ENCODE results near the gene ZNF423. TPM values are rescaled to one million over a fixed set of nuclear protein-coding genes. Genes with fewer than 3 reads are reported as not detected.

The ZNF423 gene
- total RNA-seq, 1 donor from 2014 or later, result 0.69 TPM

DNA sequence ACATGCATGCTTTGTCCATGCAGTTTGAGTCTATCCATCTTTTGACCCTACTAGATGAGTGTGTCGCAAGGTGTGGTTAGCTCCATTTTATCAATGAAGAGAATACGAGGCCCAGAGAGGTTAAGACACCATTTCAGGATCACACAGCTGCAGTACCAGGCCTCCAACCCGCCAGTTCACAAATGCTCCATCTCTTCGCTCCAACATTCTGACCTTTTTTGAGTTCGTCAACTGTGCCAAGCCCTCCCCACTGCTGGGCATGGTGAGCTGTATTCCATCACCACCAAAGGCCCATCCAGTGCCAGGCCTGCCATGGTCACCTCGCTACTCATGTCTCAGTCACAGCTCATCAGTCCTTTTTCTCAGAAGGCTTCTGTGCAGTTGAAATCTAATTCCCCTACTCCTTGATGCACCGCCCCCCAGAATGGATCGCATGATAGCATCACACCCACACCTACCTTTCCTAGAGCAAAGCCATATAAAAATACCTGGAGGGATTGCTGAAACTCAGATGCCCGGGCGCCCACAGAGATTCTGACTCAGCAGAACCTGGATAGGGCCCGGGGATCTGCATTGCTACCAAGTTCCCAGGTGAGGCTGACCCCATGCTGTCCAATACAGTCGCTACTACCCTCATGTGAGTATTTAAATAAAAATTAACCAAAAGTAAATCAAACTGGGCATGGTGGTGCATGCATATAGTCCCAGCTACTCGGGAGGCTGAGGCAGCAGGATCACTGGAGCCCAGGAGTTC lies 38.0 kb downstream of the ZNF423 start:
- TF ChIP-seq, protein P1, sequence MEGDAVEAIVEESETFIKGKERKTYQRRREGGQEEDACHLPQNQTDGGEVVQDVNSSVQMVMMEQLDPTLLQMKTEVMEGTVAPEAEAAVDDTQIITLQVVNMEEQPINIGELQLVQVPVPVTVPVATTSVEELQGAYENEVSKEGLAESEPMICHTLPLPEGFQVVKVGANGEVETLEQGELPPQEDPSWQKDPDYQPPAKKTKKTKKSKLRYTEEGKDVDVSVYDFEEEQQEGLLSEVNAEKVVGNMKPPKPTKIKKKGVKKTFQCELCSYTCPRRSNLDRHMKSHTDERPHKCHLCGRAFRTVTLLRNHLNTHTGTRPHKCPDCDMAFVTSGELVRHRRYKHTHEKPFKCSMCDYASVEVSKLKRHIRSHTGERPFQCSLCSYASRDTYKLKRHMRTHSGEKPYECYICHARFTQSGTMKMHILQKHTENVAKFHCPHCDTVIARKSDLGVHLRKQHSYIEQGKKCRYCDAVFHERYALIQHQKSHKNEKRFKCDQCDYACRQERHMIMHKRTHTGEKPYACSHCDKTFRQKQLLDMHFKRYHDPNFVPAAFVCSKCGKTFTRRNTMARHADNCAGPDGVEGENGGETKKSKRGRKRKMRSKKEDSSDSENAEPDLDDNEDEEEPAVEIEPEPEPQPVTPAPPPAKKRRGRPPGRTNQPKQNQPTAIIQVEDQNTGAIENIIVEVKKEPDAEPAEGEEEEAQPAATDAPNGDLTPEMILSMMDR (conservative IDR thresholded peaks at IDR 0.05; ENCODE audit: low read depth, low read length), result no peak
- no peak for DNase-seq (ENCODE audit: low read depth)
- H3K4me3 ChIP-seq (ENCODE audit: low read depth, low read length), result no peak overlapping the region

DNA sequence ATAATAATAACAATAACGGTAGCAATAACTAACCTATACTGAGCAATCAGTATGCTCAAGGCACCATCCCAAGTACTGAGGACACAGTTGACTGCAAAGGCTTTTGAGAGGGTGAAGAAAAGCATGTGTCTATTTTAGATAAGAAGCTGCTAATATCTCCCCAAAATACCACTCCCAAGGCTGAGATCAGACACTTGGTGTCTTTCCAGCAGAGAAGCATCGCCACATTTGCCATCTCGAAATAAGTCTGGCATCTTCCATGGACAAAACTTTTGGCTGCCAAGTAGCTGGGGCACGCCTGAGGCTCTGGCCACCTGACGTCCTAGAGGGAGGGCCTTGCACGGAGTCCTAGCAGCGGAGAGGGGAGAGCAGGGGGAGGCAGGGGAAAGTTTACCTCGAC lies 39.0 kb downstream of the ZNF423 start:
- no peak for DNase-seq (ENCODE audit: low read depth)
- H3K4me3 ChIP-seq (ENCODE audit: low read depth, low read length), result no peak overlapping the region
- TF ChIP-seq, protein P1 (conservative IDR thresholded peaks at IDR 0.05; ENCODE audit: low read depth, low read length), result no peak

DNA sequence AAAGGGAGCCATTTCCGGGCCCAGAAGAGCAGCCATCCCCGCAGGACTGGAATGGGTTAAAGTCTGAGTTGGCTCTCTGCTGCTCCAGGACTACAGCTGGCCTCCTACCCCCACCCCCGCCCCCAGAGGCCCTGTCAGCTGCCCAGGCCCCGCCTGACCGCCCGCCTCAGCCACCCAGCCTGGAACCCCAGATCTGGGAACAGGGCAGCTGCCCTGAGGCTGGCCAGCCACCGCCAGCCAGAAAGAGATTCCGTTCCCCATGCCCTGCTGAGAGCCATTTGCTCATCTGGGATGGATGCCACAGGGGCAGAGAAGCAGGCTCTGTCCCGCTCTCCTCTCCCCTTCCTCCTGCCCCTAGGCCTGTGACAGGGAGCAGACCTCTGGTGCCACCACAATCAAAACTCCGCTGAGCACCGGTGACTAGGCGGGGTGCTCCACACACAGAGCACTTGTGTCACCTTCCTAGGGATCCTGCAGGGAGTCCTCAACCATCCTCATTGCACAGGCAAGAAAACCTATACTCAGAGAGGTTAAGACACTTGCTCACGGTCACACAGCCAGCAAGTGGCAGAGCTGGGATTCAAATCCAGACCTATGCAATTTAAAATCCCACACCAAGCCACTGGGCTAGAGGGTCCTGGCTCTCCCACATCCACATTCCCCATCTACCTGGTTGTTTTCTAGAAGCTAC lies 44.1 kb downstream of the ZNF423 start:
- H3K4me3 ChIP-seq (ENCODE audit: low read depth, low read length), result no peak overlapping the region
- TF ChIP-seq, protein P1 (conservative IDR thresholded peaks at IDR 0.05; ENCODE audit: low read depth, low read length), result no peak
- no peak for DNase-seq (ENCODE audit: low read depth)

DNA sequence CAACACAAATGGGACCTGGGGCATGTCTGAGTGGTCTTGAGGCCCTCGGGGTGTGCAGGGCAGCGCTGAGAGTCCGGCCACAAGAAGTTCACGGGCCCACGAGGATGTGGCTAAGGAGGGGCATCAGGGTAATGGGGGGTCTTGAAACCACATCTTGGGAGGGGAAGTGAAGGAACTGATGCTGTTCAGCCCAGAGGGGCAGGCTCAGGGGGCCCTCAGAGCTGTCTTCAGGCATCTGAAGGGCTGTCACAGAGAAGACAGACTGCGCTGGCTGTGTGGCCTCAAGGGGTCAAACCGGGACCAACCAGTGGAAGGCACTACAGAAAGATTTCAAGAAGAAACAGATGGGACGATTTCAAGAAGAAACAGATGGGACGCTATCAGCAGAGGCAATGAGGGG lies 45.1 kb downstream of the ZNF423 start:
- no peak overlapping the region for H3K4me3 ChIP-seq (ENCODE audit: low read depth, low read length)
- TF ChIP-seq, protein P1 (conservative IDR thresholded peaks at IDR 0.05; ENCODE audit: low read depth, low read length), result no peak
- DNase-seq (ENCODE audit: low read depth), result no peak

DNA sequence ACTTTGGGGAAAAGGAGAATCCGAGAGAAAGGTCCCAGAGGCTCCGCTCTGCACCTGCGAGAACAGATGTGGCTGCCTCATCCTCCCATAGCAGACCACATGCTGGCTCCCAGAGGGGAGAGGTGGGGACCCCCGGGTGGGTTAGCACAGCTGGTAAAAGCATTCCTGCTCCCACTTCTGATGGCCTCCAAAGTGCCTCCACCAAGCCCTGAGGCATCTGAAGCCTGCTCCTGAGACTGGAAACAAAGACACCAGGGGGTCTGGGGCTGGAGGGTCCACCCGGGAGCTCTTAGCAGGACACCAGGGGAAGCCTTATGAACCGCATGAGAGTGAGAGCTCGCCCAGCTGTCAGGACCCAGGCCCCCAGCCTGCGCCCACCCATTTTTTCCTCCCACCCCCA lies 46.4 kb downstream of the ZNF423 start:
- TF ChIP-seq, protein P1 (conservative IDR thresholded peaks at IDR 0.05; ENCODE audit: low read depth, low read length), result no peak
- no peak overlapping the region for H3K4me3 ChIP-seq (ENCODE audit: low read depth, low read length)
- DNase-seq (ENCODE audit: low read depth), result no peak

DNA sequence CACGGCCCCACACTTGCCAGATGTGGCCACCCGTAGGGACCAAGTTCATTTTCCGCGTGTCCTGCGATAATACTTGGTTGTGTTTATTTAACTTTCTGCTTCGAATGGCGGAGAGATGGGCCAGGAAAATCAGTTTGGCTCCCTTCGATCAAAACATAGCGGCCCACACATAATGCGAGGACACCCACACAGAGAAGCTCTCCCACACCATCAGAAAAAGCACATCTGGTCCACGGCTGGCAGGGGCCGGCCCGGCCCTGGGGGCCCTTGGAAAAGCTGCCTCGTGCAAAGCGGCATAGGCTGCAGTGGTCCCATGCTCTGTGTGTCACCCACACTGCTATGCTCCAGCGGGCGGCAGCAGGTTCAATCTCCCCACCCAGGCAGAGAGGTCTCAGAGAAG lies 46.9 kb downstream of the ZNF423 start:
- no peak overlapping the region for H3K4me3 ChIP-seq (ENCODE audit: low read depth, low read length)
- no peak for DNase-seq (ENCODE audit: low read depth)
- TF ChIP-seq, protein P1 (conservative IDR thresholded peaks at IDR 0.05; ENCODE audit: low read depth, low read length), result no peak
